HG03378 (cell line): ENCODE measurements around the gene TMEM245.
"Not testable (repeated sequence)": the region's sequence is repeated elsewhere in the genome, so short reads cannot be mapped to it uniquely, and the experiment has no call there.

ENCODE experiments used
- ATAC-seq: cut with Tn5 transposase; IDR thresholded peaks from one replicate; pipeline ENCODE4 v1.9.1; 2021; ENCODE audit warnings: mild to moderate bottlenecking, moderate library complexity; ENCODE audit not compliant: unreplicated experiment

Gene TMEM245

DNA sequence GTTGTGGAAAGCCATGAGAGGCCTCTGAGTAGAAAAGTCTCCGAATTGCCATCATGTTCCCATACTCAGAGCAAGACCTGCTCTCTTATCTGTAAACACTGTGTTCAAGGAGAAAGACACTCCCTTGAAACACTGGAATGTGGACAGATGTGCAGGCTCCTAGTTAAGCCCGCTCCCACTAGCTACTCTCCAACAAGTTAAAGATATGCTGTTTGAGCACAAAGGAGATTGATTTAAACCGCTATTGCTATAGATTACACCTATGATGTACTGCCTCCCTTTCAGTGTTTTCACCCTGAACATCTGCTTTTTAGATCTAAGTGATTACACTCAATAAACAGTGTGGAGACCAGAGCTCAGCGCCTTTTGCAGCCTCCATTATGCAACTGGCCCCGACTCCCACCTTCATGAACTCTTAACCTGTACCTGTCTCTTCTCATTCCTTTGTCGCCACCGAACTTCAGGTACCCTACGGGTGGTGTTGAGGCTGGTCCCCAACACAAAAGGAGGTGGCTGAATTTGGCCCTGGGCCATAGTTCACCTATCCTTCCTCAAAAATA is 47.5 kb downstream of the TMEM245 start:
- ATAC-seq: no peak

GRCh38 chr9:109068764-109069163 is 51.0 kb downstream of the TMEM245 start:
- no peak for ATAC-seq

DNA sequence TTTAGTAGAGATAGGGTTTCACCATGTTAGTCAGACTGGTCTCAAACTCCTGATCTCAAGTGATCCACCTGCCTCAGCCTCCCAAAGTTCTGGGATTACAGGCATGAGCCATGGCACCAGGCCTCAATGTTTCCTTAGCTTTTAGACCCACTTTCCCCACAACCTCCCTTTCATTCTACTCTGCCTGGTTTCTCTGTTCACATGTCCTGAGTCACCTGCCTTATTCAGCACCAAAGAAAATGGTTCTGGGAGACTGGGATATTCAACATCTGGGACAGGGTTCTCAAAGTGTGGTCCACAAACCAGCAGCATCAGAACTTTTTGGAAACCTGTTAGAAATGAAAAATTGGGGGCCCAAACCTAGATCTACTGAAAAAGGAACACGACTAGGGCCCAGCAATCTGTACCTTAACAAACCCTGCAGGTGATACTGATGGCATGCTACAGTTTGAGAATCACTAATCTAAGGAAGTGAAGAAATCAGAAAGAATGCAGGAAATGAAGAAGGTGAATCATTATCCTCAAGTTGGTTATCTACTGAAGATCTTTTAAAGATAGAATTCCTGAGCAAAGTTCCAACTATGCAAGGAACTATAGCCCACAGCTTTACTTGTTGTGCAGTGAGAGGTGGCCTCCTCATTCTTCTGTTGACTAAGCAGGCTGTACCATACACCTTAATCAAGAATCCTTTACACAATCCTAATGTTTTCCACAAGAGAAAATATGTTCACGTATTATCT is 54.6 kb downstream of the TMEM245 start:
- no peak for ATAC-seq

DNA sequence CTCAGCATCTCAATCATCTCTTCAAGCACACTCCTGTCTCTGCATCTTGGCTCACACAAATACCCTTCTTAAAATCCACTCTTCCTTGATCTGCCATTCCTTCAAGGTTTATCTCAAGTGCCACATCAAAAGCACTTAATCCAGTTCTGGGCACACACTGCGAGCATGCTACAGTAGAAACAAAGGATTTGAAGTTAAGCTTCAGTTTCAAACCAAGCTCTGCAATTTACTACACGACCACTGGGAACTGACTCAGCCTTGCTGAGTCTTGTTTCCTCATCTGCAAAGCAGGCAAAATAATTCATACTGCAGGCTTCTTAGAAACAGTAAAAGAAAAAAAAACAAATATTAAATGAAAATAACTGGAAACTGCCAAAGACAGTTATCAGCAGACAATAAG is 56.0 kb downstream of the TMEM245 start:
- no peak for ATAC-seq

DNA sequence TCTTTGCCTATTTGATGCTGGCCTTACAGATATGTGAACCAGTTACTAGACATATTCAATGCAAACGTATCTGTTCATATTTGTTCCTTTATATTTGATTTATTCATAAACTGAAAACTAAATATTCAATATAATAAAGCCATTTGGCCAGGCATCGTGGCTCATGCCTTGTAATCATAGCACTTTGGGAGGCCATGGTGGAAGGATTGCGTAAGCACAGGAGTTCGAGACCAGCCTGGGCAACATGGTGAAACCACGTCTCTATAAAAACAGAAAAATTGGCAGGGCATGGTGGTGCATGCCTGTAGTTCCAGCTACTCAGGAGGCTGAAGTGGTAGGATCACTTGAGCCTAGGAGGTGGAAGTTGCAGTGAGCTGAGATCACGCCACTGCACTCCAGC is 57.2 kb downstream of the TMEM245 start:
- ATAC-seq: no peak

GRCh38 chr9:109060191-109060590 is 59.6 kb downstream of the TMEM245 start:
- no peak for ATAC-seq

- not testable (repeated sequence) for ATAC-seq
These were observed 66.6 kb downstream of the TMEM245 start for GRCh38 chr9:109053121-109053520.

DNA sequence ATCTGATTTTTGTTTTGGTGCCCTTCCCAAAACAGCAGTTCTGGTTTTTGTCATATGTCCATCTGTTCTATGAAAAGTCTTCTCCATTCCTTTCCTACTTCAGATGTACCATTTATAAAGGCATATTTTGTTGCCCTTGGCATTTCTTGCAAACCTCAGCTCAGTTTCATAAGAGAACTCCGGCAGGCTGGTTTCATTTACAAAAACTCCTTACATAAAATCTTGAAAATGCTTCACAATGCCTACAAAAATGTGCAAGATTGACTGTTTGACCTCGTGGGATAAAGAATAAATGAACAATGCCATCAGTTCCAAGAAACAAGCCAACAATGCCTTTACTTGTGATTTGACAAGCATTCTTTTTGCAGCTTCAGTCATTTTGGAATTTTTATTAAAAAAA is 67.3 kb downstream of the TMEM245 start:
- no peak for ATAC-seq

DNA sequence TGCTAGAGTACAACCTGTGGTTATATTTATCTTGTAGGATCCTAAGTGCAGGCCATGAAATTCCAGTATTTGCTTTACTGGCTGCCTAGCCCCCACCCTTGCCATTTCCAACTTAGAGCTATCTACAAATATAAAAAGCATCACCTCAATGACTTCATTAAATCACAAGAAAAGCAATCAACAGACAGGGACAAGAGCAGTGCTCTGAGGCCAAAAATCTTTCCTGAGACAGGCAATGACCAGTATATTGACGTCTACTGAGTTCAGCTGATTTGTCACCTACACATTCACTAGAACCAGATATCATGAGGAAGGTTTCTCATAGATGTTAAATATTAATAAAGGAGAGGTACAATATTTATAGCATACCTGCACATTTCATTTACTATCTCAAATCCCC is 68.0 kb downstream of the TMEM245 start:
- ATAC-seq: no peak

DNA sequence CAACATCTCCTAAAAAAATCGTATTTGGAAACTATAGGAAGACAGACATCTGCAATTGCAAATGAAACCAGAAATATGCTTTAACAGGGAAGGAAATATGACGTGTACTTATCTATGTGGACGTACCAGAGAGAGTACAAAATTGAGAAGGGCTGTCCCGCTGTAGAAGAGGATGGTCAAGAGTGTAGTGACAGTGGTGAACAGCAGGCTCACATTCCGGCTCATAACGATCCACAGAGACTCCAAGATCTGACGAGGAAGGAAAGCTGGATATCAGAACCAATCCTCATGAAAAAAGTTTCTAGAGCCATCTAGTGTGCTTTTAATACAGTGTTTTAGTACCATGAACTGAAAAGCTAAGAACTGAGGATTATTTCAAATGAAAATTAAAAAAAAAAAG is 69.3 kb downstream of the TMEM245 start:
- ATAC-seq: no peak

DNA sequence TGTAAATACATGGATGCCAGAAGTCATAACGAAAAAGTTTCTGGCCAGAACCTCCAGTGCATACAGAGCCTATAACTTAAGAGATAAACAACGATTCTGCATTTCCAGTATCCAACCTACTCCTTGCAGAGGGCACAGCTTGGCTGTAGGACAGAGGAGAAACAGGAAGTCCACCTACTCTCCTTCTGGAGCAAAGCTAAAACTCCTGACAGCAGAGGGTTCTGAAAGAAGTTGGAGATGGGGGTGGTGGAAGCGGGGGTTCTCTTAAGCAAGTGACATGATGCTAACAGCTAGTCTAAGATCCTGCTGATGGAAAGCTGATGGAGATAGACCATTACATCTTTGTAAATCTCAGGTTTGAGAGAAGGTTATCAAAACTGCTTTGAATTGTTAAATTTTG is 70.9 kb downstream of the TMEM245 start:
- no peak for ATAC-seq

- ATAC-seq: no peak
These were observed 72.5 kb downstream of the TMEM245 start for GRCh38 chr9:109047259-109047658.

GRCh38 chr9:109046346-109046745 is 73.4 kb downstream of the TMEM245 start:
- no peak for ATAC-seq

DNA sequence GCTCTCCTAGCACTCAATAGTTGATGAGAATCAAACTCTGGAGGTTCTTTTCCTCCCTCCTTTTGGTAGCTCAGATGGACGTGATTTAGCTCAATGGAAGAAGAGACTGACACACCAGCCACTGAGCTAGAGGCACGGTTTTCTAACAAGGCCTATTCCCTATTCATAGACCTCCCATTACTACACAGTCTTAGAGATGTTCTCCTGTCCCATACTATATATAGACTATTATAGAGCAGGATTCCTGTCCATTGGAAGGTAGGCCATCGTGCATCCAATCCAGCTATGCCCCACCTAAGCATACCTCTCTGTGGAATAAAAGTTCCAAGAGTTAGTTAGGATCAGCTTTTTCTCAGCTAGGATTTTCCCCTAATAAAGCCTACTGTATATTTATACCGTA is 76.2 kb downstream of the TMEM245 start:
- ATAC-seq: no peak

- no peak for ATAC-seq
These were observed 79.2 kb downstream of the TMEM245 start for GRCh38 chr9:109040571-109040970.

- ATAC-seq: no peak
These were observed 80.2 kb downstream of the TMEM245 start for GRCh38 chr9:109039539-109039938.

DNA sequence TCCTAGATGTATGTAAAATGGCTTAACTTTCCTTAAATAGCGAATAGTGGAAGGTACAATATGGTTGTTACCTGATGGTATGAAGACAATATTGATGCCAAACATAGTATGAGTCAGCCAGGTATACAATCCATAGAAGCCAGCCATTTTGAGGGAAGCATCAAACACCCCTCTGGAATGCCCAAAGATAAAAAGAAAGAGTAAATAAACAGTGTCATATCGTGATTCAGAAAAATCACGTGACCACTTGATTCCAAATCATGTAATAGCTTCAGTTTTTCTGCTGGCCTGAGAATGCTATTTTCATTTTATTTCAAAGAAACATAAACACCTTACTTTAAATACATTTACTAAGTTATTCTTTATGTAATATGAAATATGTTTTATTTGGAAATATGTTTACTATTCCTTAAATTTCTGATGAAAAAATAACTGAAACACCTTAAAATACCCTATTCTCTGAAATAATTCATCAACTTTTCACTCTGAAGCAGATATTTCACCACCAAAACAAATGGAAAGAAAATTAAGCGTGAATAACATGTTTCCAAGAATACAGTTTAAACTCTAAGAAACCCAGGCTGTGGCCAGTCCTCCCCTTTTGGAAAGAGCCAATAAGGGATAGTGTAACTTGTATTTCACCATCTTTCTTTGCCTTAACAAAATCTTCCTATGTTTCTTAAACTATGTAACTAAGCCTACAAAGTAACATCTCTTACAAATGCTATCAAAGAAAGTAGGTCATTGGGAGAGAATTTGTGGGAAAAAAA is 81.6 kb downstream of the TMEM245 start:
- ATAC-seq: no peak

DNA sequence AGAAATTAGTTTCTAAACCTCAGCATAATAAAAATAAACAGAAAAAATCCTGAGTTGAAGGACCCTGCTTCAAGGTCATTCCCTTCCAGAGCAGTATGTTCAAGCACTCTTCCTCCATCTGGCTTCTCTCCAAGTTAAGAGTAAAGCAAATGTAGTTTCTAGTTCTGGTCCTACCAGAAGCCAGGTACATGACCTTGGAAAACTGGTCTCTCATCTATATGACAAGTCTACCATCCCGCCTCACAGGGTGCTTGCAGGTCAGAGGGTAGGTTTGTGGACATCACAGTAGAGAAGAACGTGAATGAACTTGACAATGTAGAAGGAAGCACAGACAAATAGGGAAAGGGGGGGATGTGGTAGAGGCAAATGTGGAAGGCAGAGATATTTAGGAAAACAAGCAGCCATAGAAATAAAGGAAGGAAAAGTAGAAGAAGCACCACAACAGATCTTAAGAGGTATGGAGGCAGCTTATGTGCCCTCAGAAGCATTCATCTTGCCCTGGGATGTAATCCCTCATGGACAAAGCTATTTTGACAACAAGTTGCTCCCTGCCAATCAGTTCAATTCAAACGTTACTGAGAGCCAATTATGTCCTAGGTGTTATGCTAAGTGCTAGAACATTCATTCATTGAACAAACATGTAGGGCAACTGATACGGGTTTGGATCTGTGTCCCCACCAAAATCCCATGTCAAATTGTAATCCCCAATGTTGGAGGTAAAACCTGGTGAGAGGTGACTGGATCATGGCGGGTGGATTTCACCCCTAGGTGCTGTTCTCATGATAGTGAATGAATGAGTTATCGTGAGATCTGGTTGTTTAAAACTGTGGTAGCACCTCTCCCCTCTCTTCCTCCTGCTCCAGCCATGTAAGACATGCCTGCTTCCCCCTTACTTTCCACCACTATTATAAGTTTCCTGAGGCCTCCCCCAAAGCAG is 82.7 kb downstream of the TMEM245 start:
- ATAC-seq: no peak

DNA sequence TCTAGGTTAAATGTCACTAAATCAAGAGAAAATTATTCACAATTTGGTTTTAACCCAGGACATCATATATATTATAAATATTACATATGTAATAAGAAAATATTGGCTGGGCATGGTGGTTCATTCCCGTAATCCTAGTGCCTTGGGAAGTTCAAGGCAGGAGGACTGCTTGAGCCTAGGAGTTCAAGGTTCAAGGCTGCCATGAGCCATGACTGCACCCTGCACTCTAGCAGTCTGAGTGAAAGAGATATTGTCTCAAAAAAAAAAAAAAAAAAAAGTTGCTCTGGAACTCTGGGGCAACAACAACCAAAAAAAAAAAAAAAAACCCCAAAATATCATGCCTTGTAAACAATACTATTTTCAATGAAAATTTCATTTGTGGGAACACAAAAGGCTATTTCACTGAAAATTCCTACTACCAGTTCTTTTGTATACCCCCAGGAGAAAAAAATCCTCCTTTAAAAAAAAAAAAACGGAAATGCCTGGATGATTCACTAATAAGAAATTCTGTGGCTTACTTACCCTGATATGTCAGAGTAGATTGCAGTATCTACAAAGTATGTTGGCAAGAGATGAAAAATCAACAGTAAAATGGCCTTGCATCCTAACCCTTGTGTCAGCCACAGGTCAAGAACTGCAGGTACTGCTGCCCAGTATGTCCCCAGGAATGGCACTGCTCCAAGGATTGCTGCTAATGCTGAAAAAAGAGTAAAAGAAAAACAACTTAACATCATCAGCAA is 83.9 kb downstream of the TMEM245 start:
- ATAC-seq: no peak

DNA sequence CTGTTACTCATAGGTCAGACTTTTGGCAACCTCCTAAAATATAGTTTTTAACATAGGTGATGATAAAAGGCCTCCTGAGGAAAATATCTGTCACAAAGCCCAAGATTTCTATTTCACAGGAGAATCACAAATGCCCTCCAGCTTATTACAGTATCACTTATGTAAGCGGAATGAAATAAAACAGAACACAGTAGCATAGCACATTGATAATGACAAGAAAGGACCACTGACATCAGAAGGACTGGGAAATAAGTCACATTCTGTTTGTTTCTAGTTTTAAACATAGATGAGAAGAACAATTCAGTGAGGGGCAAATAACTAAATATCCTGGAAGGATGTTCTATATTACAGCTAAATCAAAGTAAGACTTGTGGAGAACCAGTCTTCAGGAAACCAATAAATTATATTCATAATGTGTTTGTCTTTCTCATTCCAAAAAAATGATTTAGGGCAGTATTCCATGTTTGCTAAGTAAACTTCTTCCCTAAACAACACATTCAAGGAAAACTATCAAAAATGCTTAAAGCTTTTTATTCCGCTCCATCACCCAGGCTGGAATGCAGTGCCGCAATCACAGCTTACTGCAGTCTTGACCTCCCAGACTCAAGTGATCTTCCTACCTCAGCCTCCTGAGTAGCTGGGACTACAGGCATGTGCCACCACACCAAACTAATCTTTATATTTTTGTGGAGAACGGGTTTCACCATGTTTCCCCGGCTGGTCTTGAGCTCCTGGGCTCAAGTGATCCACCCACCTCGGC is 85.6 kb downstream of the TMEM245 start:
- no peak for ATAC-seq
